ENCODE data around the gene HBM.
"Not testable (repeated sequence)": the region's sequence is repeated elsewhere in the genome, so short reads cannot be mapped to it uniquely, and the experiment has no call there.

HBM gene, protein sequence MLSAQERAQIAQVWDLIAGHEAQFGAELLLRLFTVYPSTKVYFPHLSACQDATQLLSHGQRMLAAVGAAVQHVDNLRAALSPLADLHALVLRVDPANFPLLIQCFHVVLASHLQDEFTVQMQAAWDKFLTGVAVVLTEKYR

DNA sequence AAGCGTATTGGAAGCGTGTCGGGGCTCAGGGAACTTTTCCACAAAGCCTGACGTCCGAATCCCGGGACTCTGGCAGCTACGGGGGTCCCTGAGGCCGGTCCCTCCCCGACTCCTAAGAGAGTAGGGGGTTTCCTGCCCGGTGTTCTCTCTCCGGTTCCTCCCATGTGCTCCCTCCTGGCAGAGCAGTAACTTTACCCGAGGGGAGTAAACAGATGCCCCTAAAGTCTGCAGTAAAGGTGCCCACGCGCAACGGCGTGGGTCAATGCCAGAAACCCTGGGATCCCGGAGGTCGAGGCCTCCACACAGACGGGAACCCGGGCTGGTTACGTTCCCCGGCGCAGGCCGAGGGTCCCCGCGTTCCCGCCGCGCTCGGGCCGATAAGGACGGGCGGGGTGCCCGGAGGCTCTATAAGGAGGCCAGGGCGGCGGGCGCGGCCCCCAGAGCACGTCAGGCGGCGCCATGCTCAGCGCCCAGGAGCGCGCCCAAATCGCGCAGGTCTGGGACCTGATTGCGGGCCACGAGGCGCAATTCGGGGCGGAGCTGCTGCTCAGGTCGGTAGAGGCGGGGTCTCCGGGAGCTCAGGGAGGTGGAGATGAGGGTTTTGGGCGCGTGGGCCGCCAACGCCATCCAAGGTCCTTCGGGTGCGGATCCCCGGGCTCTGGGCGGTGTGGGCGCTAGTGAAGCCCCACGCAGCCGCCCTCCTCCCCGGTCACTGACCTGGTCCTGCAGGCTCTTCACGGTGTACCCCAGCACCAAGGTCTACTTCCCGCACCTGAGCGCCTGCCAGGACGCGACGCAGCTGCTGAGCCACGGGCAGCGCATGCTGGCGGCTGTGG lies at the start of gene HBM:
Gene HBM (plus strand): TSS at position 440 of the 836 bp plus-strand sequence. CDS start 20 bp downstream, at position 460.
- DNase-seq: no peak

DNA sequence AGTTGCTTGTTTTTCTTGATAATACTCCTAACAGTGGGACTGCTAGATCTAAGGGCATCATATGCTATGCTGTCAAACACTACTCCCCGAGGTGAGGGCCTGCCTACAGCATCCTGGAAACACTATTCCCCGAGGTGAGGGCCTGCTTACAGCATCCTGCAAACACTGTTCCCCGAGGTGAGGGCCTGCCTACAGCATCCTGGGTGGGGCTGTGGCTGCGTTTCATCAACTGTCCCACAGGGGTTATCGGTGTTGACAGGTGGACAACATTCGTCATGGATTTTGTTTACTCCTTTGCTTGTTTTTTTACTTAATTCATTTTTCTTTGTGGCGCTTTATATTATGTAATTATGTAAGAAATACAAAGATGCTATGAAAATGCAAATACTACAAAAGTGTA lies 49.8 kb upstream of the HBM start:
- no peak for DNase-seq

- DNase-seq: peak; percentile 36 to 41 (median 39)
Measured at GRCh38 chr16:117379-118365, 48.1 kb upstream of the HBM start.

DNA sequence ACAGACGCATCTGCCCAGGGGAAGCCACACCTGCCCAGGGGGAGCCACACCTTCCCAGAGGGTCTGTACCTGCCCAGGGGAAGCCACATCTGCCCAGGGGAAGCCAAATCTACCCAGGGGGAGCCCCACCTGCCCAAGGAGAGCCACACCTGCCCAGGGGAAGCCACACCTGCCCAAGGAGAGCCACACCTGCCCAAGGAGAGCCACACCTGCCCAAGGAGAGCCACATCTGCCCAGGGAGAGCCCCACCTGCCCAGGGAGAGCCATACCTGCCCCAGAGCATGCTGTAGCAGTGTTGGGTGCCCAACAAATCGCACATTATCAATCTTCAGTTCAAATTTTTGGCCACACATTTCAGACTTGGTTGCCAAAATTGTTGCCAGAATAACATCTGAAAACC lies 46.9 kb upstream of the HBM start:
- no peak for DNase-seq

DNA sequence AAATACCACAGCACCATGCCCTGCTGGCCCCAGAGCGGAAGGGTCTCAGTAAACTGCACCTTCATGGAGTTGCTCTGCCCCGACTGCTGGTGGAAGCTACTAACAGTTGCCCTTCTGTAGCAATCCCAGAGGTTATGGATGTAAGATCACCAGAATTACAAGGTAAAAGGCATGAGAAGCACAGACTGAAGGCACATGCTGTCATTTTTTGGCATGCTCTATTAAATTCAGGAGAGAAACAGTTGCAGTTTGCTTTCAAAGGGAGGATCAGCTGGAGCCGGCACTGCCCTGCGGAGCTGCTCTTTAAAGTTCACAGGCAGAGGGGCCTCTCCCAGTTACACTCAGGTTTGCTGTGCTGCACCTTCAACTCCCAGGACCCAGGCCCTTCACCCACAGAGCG lies 46.5 kb upstream of the HBM start:
- no peak for DNase-seq

DNA sequence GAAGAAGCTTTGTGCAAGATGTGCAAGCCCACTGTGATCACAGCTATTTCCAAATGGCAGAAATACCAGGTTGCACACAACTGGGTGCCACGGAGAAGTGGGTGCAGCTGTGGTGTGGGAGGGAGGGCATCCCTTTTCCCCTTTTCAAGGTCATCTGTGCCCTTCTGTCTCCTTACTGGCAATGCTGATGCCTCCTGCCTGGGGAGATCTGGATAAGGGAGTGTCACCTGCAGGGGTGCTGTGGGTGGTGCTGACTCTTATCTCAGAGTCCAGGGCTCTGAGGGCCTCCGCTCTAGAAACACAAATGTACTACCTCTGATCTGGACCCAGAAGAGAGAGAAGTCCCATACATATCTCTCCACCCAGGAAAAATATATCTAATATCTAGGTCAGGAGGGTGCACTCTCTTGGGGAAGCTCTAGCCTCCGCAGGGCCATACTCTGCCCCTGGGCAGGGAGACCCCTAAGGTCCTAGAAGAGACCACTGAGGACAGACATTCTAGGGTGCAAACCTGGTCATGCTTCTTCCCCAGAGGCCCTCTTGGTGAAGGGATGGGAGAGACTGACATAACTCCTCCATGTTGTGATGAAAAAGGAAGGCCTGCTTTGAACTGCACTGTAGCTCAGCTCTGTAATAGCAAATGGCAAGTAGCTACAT lies 45.8 kb upstream of the HBM start:
- no peak for DNase-seq

DNA sequence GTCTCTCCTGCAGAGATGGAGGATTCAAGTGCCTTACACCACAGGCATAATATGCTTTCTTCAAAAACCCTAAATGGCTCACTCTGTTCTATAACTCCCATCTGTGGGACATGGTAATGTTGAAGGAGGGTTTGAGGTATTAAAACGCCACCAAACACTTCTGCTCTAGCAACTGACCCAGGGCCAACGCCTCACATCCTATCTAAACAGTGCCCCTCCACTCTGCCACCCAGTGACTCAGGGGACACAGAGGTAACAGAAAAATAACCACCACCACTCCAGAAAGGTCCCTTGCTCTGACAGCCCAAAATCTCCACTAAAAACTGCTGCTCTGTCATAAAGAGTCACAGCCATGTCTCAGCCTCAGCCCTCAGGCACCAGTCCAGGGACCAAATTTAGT lies 45.0 kb upstream of the HBM start:
- DNase-seq: no peak

DNA sequence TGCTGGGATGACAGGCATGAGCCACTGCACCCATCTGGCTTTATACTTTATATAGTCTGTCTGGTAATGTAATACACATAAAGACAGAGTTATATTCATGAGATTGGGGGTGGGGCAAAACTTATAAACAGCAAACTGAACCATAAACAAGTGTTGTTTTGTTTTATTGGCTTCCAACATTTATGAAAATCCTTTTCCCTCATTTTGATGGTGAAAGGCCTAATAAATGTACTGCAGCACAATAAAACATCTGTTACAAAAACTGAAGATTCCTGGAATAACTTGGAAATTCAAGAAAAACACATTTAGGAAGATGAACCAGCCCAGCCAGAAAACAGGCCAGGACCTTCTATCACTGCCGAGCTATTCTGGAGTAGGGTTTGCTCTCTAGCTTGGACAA lies 43.4 kb upstream of the HBM start:
- no peak for DNase-seq

- not testable (repeated sequence) for DNase-seq
Measured at GRCh38 chr16:123558-124350, 42.0 kb upstream of the HBM start.

- no peak for DNase-seq
Measured at GRCh38 chr16:125011-125410, 40.8 kb upstream of the HBM start.

DNA sequence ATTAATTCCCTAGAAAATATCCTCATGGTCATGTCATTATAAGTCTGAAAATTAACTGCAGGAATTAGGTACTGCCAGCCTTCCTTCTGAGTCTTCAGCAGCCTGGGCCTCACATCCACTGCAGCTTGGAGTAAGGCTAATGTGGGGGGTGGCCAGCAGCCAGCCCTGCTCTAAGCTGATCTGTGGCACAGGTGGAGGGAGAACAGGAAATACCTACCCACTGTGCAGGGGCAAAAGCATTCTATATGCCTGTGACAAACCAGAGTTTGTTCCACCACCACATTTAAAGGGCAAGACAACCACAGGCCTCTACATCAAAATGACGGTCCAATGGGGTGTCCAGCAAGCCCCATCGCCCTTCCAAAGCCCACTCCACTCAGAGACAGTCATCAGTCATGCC lies 36.7 kb upstream of the HBM start:
- DNase-seq: no peak

GRCh38 chr16:130533-131173 lies 35.1 kb upstream of the HBM start:
- no peak for DNase-seq

- DNase-seq: no peak
Measured at GRCh38 chr16:132120-132519, 33.7 kb upstream of the HBM start.

DNA sequence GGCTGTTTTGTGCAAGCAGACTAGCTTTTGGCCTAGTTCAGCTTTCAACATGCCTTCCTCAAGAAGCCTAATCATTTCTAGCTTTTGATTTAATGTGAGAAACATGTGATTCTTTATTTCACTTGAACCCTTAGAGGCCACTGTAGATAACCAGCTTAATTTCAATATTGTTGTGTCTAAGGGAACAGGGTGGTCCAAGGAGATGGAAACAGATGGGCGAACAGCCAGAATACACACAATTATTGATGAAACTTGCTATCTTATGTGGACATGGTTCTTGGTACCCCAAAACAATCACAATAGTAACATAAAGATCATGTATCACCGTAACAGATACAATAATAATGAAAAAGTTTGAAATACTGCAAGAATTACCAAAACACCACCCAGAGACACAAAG lies 32.1 kb upstream of the HBM start:
- no peak for DNase-seq

DNA sequence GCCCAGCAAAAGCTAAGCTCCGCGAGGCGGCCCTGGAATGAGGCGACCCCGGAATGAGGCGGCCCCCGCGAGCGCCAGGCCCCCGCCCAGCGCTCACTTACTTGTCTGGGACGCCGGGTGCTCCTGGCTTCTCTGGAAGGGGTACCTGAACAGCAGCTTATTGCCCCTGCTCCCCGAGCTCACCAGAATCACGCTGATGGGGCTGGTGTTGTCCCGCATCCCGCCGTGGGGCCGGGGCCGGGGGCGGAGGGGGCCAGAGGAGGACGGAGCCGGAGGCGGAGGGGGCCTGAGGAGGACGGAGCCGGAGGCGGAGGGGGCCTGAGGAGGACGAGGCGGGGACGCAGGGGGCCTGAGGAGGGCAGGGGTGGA lies 27.7 kb upstream of the HBM start:
- peak in 2 of 4 experiments; percentile 15 to 17 for DNase-seq

- DNase-seq: no peak
Measured at GRCh38 chr16:140175-140857, 25.5 kb upstream of the HBM start.

DNA sequence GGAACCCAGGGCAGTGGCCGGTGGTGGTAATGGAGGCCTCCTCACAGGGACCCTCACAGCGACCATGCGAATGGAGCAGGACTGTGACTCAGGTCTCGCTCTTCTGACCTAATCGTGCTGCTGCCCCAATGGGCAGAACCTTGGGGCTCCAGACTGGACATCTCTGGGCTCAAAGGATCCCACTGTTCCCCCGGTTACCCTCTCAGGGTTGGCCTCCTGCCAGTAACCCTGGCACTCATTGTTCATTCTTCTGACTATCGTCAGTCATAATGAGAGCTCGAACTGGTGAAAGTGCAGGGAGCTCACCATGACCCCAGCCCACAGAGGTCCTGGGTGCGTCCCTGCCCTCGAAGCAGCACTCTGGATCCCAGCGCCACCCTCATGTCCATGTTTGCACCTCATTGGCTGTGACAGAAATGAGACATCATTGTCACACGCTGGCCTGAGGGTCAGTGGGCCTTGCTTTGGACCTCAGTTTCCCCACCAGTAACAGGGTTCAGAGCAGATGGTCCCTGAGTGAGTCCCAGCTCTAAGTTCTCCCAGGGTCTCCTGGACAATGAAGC lies 23.3 kb upstream of the HBM start:
- no peak for DNase-seq

- no peak for DNase-seq
Measured at GRCh38 chr16:143047-143446, 22.7 kb upstream of the HBM start.

GRCh38 chr16:143456-143855 lies 22.3 kb upstream of the HBM start:
- DNase-seq: no peak

GRCh38 chr16:144797-145252 lies 21.0 kb upstream of the HBM start:
- no peak for DNase-seq

- DNase-seq: no peak
Measured at GRCh38 chr16:146646-147045, 19.1 kb upstream of the HBM start.
